Measurements from ENCODE around the gene LUC7L3.
"Not testable (repeated sequence)": the region's sequence is repeated elsewhere in the genome, so short reads cannot be mapped to it uniquely, and the experiment has no call there.

Gene LUC7L3

DNA sequence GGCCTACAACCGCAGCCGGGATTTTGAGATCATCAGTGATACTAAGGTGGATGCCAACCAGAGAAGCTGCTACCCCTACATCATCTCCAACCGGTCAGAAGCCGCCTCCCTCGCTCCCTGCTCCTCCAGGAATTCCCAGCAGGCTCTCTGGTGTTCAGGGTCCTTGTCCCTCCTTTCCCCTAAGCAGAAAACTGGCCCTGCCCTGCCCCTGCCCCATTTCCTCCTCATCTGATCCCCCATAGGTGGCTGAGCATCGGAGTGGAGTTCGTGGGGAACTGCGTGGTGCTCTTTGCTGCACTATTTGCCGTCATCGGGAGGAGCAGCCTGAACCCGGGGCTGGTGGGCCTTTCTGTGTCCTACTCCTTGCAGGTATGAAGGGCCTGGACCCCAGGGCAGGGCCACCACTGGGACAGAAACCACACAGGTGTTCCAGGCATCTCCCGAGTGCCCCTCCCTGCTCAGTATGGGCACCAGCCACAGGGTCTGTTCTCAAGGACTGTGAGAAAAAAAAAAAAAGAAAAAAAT lies 41.5 kb upstream of the LUC7L3 start:
- DNase-seq (ENCODE audit: low read depth) = no peak
- TF ChIP-seq, protein P1, sequence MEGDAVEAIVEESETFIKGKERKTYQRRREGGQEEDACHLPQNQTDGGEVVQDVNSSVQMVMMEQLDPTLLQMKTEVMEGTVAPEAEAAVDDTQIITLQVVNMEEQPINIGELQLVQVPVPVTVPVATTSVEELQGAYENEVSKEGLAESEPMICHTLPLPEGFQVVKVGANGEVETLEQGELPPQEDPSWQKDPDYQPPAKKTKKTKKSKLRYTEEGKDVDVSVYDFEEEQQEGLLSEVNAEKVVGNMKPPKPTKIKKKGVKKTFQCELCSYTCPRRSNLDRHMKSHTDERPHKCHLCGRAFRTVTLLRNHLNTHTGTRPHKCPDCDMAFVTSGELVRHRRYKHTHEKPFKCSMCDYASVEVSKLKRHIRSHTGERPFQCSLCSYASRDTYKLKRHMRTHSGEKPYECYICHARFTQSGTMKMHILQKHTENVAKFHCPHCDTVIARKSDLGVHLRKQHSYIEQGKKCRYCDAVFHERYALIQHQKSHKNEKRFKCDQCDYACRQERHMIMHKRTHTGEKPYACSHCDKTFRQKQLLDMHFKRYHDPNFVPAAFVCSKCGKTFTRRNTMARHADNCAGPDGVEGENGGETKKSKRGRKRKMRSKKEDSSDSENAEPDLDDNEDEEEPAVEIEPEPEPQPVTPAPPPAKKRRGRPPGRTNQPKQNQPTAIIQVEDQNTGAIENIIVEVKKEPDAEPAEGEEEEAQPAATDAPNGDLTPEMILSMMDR (IDR thresholded peaks at IDR 0.05; ENCODE audit: insufficient read depth, low read depth, low read length, missing control alignments) = no peak
- H3K4me3 ChIP-seq (ENCODE audit: low read length) = no peak overlapping the region

GRCh38 chr17:50679008-50679544 lies 40.3 kb upstream of the LUC7L3 start:
- TF ChIP-seq, protein P1 (IDR thresholded peaks at IDR 0.05; ENCODE audit: insufficient read depth, low read depth, low read length, missing control alignments) = no peak
- no peak overlapping the region for H3K4me3 ChIP-seq (ENCODE audit: low read length)
- DNase-seq (ENCODE audit: low read depth) = no peak

DNA sequence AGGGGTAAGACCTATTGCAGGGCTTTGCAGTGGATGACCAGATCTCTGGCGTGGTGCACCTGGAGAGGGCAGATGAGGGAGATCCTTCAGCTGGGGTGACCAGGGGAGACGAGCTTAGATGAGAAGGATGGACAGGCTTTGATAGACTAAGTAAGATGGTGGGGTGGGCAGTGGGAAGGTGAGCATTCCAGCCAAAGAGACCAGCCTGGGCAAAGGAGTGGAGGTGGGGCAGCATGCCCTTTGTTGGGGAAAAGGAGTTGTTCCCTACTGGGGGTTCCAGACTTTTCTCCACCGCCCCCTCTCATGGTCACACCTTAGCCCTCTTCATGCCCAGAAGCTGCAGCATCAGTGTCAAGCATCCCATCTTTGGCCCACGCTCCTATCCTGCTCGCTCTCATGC lies 39.3 kb upstream of the LUC7L3 start:
- no peak for DNase-seq (ENCODE audit: low read depth)
- TF ChIP-seq, protein P1 (IDR thresholded peaks at IDR 0.05; ENCODE audit: insufficient read depth, low read depth, low read length, missing control alignments) = no peak

DNA sequence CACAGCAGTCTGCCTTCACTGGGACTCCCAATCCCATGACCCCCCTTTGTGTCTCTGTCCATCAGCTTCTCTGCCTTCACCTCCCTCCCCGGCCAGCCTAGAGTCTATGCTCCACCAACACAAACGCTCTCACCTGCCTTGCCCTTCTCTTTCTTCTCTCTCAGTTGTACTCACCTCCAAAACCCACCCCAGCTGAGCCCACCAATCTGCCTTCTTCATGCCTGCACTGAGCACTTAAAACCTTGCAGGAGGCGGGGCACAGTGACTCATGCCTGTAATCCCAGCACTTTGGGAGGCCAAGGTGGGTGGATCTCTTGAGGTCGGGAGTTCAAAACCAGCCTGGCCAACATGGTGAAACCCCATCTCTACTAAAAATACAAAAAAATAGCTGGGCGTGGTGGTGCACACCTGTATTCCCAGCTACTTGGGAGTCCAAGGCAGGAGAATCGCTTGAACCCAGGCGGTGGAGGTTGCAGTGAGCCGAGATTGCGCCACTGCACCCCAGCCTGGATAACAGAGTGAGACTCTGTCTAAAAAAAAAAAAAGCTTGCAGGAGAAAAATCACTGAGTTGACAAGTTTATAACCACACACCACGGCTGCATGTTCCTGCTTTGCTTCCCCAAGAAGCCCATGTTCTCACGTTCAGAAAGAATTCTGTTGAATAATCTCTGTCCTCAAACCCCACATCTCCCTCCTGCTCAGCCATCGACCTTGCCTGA lies 38.7 kb upstream of the LUC7L3 start:
- not testable (repeated sequence) for DNase-seq (ENCODE audit: low read depth); H3K4me3 ChIP-seq (ENCODE audit: low read length)

More for the DNA sequence above, 39.3 kb upstream of the LUC7L3 start:
- H3K4me3 ChIP-seq (ENCODE audit: low read length) = no peak overlapping the region

DNA sequence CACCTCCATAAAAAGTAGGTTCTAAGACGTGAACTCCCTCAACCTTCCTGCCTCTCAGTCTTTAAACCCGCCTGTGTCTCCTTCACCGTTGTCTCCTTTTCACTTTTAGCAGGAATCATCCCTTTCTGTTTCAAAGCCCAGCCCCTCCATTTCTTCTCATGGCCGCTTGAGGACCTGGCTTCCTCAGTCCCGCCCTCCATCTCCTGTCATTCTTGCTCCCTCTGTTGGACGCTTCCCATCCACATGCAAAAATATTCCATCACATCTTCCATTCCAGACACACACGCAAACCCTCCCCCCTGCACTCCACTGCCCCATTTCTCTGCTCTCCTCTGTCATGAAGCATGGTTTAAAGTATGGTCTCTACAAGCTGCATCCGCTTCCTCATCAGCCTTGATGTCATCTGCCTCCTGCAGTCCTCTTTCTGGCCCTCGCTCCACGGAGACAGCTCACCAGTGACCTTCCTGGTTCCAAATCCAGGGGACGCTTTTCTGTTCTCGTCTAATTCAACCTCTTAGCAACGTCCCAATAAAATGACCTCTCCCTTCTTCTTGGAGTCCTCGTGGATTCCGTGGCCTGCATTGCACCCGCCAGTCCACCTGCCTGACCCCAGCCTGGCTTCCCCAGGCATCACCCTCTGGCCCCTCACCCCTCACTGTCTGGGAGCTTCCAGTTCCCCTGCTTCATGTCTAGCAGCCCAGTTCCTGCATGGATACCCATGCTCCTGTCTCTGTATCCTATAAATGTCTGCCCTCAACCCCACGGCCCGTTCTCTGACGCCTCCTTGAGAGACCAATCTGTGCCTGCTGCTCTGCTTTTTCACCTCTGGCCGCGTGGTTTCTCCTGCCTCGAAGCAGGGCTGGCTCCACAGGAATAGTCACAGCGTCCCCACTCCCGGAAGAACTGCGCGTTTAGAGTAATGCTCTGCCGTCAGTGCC lies 37.9 kb upstream of the LUC7L3 start:
- no peak overlapping the region for H3K4me3 ChIP-seq (ENCODE audit: low read length)
- TF ChIP-seq, protein P1 (IDR thresholded peaks at IDR 0.05; ENCODE audit: insufficient read depth, low read depth, low read length, missing control alignments) = peak; percentile 78
- peak; percentile 81 for DNase-seq (ENCODE audit: low read depth)

DNA sequence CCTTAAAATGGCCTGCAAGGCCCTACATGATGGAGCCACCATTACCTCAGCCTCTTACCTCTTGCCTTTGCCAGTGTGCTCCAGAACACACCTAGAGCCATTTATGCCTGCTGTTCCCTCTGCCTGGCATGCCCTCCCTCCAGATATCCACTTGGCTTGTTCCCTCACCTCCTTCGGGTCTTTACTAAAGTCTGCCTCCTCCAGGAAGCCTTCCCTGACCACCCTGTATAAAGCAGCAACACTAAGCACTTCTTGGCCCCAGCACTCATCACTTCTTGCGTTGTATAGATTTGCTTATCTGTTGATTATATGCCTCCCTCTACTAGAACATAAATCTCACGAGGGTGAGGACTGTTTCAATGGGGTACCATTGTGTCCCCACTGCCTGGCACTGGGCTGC lies 37.0 kb upstream of the LUC7L3 start:
- TF ChIP-seq, protein P1 (IDR thresholded peaks at IDR 0.05; ENCODE audit: insufficient read depth, low read depth, low read length, missing control alignments) = no peak
- H3K4me3 ChIP-seq (ENCODE audit: low read length) = no peak overlapping the region
- DNase-seq (ENCODE audit: low read depth) = no peak

- TF ChIP-seq, protein P1 (IDR thresholded peaks at IDR 0.05; ENCODE audit: insufficient read depth, low read depth, low read length, missing control alignments) = no peak
- no peak overlapping the region for H3K4me3 ChIP-seq (ENCODE audit: low read length)
- no peak for DNase-seq (ENCODE audit: low read depth)
These were observed 36.5 kb upstream of the LUC7L3 start for GRCh38 chr17:50682938-50683337.

Data from epithelial cell of esophagus (primary cell).